B cell (primary cell): ENCODE measurements around the gene C12orf57. TPM values are rescaled to one million over a fixed set of nuclear protein-coding genes. Genes with fewer than 3 reads are reported as not detected.

Source experiments
- ATAC-seq: fragments of 200-7000 bp; cut with Tn5 transposase; one replicate; pipeline ENCODE4 v1.10.0; 2021; ENCODE audit warnings: low read depth, mild to moderate bottlenecking, moderate number of reproducible peaks, moderate library complexity
- CTCF ChIA-PET: fragments of 350-600 bp; sonication (Branson Sonifier 250); formaldehyde crosslinking; loops from one replicate; lab custom pipeline; 2021; ENCODE audit warnings: antibody characterized with exemption, inconsistent platforms; lab: Charles Lee
- POLR2A ChIA-PET: fragments of 350-600 bp; sonication (Branson Sonifier 250); formaldehyde crosslinking; loops from one replicate; lab custom pipeline; 2021; ENCODE audit warnings: antibody characterized with exemption; lab: Charles Lee
- DNase-seq: peaks from one replicate; pipeline ENCODE4 v3.0.0; 2013
- H2AFZ ChIP-seq: 2 replicates; pipeline ENCODE4 v1.6.1; 2012; ENCODE audit warnings: mild to moderate bottlenecking, low read depth, low read length; ENCODE audit not compliant: insufficient read depth, poor library complexity, severe bottlenecking
- H3K27ac ChIP-seq, 2 donors: 1 replicate in 1 of 2; 2 replicates in 1 of 2; pipeline ENCODE4 v1.5.1; 2012 to 2013; ENCODE audit warnings: low read length in 2 of 2, mild to moderate bottlenecking in 2 of 2, moderate library complexity in 1 of 2
- H3K27me3 ChIP-seq, 4 experiments: fragments of 200-600 bp in 1 of 4; sonication (generic) in 1 of 4; replicated peaks in 1 of 4; 1 replicate in 2 of 4; 2 replicates in 2 of 4; pipeline versions ENCODE4 v1.6.1 to v1.7.0; 2013 to 2016; ENCODE audit warnings: low read length in 3 of 4, mild to moderate bottlenecking in 2 of 4, mixed read lengths in 1 of 4, moderate library complexity in 1 of 4; ENCODE audit not compliant: insufficient read depth in 4 of 4, control insufficient read depth in 3 of 4; ENCODE audit errors: control extremely low read depth in 1 of 4
- H3K36me3 ChIP-seq, 2 experiments: replicated peaks in 1 of 2; 1 replicate in 1 of 2; 2 replicates in 1 of 2; pipeline versions ENCODE4 v1.6.1 to v1.7.1; 2013; ENCODE audit warnings: low read length in 1 of 2; ENCODE audit not compliant: insufficient read depth in 2 of 2, control insufficient read depth in 1 of 2; ENCODE audit errors: control extremely low read depth in 1 of 2, extremely low read depth in 1 of 2
- H3K4me1 ChIP-seq, 2 donors: fragments of 200-600 bp in 1 of 2; sonication (generic) in 1 of 2; 1 replicate in 1 of 2; 2 replicates in 1 of 2; pipeline versions ENCODE4 v1.5.1 to v1.6.1; 2013 to 2017; ENCODE audit warnings: low read length in 2 of 2; ENCODE audit not compliant: control insufficient read depth in 2 of 2, insufficient read depth in 2 of 2
- H3K4me2 ChIP-seq: replicated peaks from 2 replicates; pipeline ENCODE3; 2012; ENCODE audit warnings: mild to moderate bottlenecking, low read depth, low read length; ENCODE audit not compliant: poor library complexity, severe bottlenecking
- H3K4me3 ChIP-seq, 5 experiments: fragments of 200-600 bp in 1 of 5; sonication (generic) in 1 of 5; 1 replicate in 3 of 5; 2 replicates in 2 of 5; pipeline versions ENCODE4 v1.5.1 to v1.7.0; 2011 to 2016; ENCODE audit warnings: low read length in 4 of 5, mild to moderate bottlenecking in 4 of 5, low read depth in 2 of 5, control low read depth in 1 of 5, moderate library complexity in 1 of 5; ENCODE audit not compliant: insufficient read depth in 1 of 5; ENCODE audit errors: control extremely low read depth in 1 of 5, extremely low read depth in 1 of 5
- H3K79me2 ChIP-seq: fragments of 200-600 bp; sonication (generic); one replicate; pipeline ENCODE4 v1.6.0; 2016; ENCODE audit warnings: low read length; ENCODE audit not compliant: control insufficient read depth, insufficient read depth
- H3K9ac ChIP-seq: fragments of 200-600 bp; sonication (generic); 2 replicates; pipeline ENCODE4 v1.6.1; 2017; ENCODE audit warnings: mild to moderate bottlenecking, low read length, moderate library complexity
- H3K9me3 ChIP-seq, 3 donors: one replicate each; pipeline versions ENCODE4 v1.6.1 to v1.7.1; 2013; ENCODE audit warnings: low read length in 2 of 3; ENCODE audit not compliant: control insufficient read depth in 2 of 3, insufficient read depth in 1 of 3; ENCODE audit errors: control extremely low read depth in 1 of 3
- H4K20me1 ChIP-seq: 2 replicates; pipeline ENCODE4 v1.6.0; 2012; ENCODE audit warnings: mild to moderate bottlenecking, low read length; ENCODE audit not compliant: insufficient read depth, control insufficient read depth, poor library complexity, severe bottlenecking
- H3K27ac Mint-ChIP-seq: one replicate; pipeline ENCODE4 v1.8.0; 2021; ENCODE audit warnings: mixed read lengths
- H3K27me3 Mint-ChIP-seq: one replicate; pipeline ENCODE4 v1.8.0; 2021; ENCODE audit warnings: mixed read lengths
- H3K4me1 Mint-ChIP-seq: one replicate; pipeline ENCODE4 v1.8.0; 2021; ENCODE audit warnings: mixed read lengths
- H3K4me3 Mint-ChIP-seq: one replicate; pipeline ENCODE4 v1.8.0; 2021; ENCODE audit warnings: mixed read lengths
- H3K9me3 Mint-ChIP-seq: one replicate; pipeline ENCODE4 v1.8.0; 2022; ENCODE audit warnings: mixed read lengths; ENCODE audit not compliant: insufficient read depth
- EZH2 ChIP-seq: IDR thresholded peaks from 2 replicates; pipeline ENCODE4 v1.6.1; 2012; ENCODE audit warnings: borderline replicate concordance, low read depth, mild to moderate bottlenecking, moderate library complexity, low read length; ENCODE audit not compliant: insufficient read depth, poor library complexity, severe bottlenecking
- WGBS: methylation state at CpG from one replicate; pipeline ENCODE4 v1.1.5; 2013; ENCODE audit warnings: missing lambda C conversion rate; ENCODE audit not compliant: insufficient coverage; 5-methylcytosine and 5-hydroxymethylcytosine counted together
- intact Hi-C: fragments of 100-400 bp; cut with micrococcal nuclease; formaldehyde crosslinking; loops from one replicate; pipeline ENCODE4 v1.10.0; 2022
- polyA plus RNA-seq: library from polyadenylated mRNA; depleted of rRNA; stranded (reverse); fragments of >200 nt; gene quantifications from 2 replicates; pipeline ENCODE4 v1.2.3, GENCODE V29; 2012
- total RNA-seq, 2 donors: library from RNA; stranded (reverse); fragments of 120-200 nt in 1 of 2; gene quantifications; 1 replicate in 1 of 2; 2 replicates in 1 of 2; pipeline versions ENCODE4 v1.2.3 to v1.2.4, GENCODE V29; 2013 to 2022
- TF ChIP-seq, protein P1 (sequence below): fragments of 200-600 bp; IDR thresholded peaks from one replicate; pipeline ENCODE4 v1.8.0; 2022; ENCODE audit warnings: antibody characterized with exemption, mild to moderate bottlenecking

Gene C12orf57
- total and polyA plus RNA-seq, 2 donors (not counting 1 experiment from before 2014, with no cell fraction given) = 90.9 to 460 TPM

DNA sequence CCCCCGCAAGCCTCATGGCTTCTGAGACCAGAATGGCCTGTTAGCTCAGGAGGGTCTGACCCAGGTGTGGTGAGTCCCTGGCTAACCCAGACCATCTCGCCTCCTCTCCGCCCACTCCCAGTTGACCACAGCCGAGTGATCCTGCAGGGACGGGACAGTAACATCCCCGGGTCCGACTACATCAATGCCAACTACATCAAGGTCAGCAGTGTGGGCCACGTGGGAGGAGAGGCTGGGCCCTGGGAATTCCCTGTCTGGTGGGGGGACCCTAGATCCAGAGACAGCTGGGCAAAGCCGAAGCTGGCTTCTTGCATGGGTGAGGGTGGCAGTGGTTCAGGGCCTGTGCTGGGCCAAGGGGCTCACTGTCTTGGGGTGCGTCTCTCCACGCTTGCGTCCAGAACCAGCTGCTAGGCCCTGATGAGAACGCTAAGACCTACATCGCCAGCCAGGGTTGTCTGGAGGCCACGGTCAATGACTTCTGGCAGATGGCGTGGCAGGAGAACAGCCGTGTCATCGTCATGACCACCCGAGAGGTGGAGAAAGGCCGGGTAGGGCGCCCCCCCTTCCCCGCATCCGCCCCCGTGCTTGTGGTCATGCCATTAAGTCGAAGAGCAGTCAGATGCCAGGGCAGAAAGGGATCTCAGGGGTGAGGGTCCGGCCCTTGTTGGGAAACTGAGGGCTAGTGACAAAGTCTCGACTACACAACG, 12.4 kb downstream of the C12orf57 start:
- peak overlapping the region; percentile 92 for H3K4me2 ChIP-seq
- TF ChIP-seq, protein P1, sequence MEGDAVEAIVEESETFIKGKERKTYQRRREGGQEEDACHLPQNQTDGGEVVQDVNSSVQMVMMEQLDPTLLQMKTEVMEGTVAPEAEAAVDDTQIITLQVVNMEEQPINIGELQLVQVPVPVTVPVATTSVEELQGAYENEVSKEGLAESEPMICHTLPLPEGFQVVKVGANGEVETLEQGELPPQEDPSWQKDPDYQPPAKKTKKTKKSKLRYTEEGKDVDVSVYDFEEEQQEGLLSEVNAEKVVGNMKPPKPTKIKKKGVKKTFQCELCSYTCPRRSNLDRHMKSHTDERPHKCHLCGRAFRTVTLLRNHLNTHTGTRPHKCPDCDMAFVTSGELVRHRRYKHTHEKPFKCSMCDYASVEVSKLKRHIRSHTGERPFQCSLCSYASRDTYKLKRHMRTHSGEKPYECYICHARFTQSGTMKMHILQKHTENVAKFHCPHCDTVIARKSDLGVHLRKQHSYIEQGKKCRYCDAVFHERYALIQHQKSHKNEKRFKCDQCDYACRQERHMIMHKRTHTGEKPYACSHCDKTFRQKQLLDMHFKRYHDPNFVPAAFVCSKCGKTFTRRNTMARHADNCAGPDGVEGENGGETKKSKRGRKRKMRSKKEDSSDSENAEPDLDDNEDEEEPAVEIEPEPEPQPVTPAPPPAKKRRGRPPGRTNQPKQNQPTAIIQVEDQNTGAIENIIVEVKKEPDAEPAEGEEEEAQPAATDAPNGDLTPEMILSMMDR = no peak
- no peak for TF ChIP-seq EZH2
- peak overlapping the region; percentile 98 for H3K4me3 Mint-ChIP-seq
- ChIA-PET CTCF (interaction anchor here (1.4 to 13.5 kb wide), 4 partner anchors 9 to 85 kb away, joined by 3 to 944 read pairs (median 64); partner anchors contain the start of genes C12orf57, PTPN6, RNU7-1 and SPSB2), POLR2A (interaction anchor here (1.5 to 18.2 kb wide), 2 partner anchors 8 to 12 kb away, joined by 3 to 662 read pairs; partner anchors contain the start of genes C12orf57, PTPN6 and RNU7-1)
- H3K4me1 ChIP-seq = peaks cover 72 to 77% of the 10 kb centered on the region in 2 donors
- H3K27ac ChIP-seq = peak overlapping the region; percentile 95 to 99
- peak overlapping the region in 3 of 5 experiments; percentile 18 to 98 (median 92) for H3K4me3 ChIP-seq
- no peaks in the 10 kb centered on the region for H3K9me3 Mint-ChIP-seq
- no peak for ATAC-seq
- peaks cover 89% of the 10 kb centered on the region for H3K4me1 Mint-ChIP-seq
- H3K27ac Mint-ChIP-seq = peak overlapping the region; percentile 98
- WGBS = 51% methylated on average over 26 of the region's 28 CpGs
- H3K27me3 ChIP-seq = no peaks in the 10 kb centered on the region
- H3K9me3 ChIP-seq = no peaks in the 10 kb centered on the region
- H3K36me3 ChIP-seq = peaks cover 0 to 93% of the 10 kb centered on the region in 2 experiments
- intact Hi-C loops = no loop called here
- H3K79me2 ChIP-seq = peaks cover 92% of the 10 kb centered on the region
- DNase-seq = peak; percentile 22
- peaks cover 62% of the 10 kb centered on the region for H4K20me1 ChIP-seq
- H2AFZ ChIP-seq = no peak overlapping the region
- peak overlapping the region; percentile 95 for H3K9ac ChIP-seq
- no peaks in the 10 kb centered on the region for H3K27me3 Mint-ChIP-seq
